ENCODE results near the gene SDK1. TPM values are rescaled to one million over a fixed set of nuclear protein-coding genes. Genes with fewer than 3 reads are reported as not detected.

SDK1 gene
- total and polyA plus RNA-seq, 7 donors, result 0.31 to 2.4 (median 1.3) TPM

- Histone ChIP-seq H3K9me3 (no peaks in the 10 kb centered on the region), H3K27ac (no peak overlapping the region), H3K4me3 (no peak overlapping the region), H3K4me1 (no peaks in the 10 kb centered on the region), H3K27me3 (ENCODE audit: insufficient read depth in 3 of 3, low read length in 2 of 3) (no peaks in the 10 kb centered on the region), H3K36me3 (ENCODE audit: insufficient read depth in 1 of 2, low read depth in 1 of 2) (no peaks in the 10 kb centered on the region)
- ATAC-seq (no peak), DNase-seq (no peak)
- no peak for TF ChIP-seq CTCF (IDR thresholded peaks at IDR 0.05)
- 78 to 80% (median 79%) methylated on average over 8 of the region's 8 CpGs for WGBS, 3 donors
- intact Hi-C loops (cut with DNase I), result loop anchor here in 1 of 2 donors (10.0 kb wide), 1 partner anchor 300 kb away; no protein-coding TSS in a partner anchor
Observed at GRCh38 chr7:4164556-4164955, 863.5 kb downstream of the SDK1 start.

GRCh38 chr7:4166340-4166739 is 865.3 kb downstream of the SDK1 start:
- intact Hi-C loops (cut with DNase I), result loop anchor here in 1 of 2 donors (10.0 kb wide), 1 partner anchor 298 kb away; no protein-coding TSS in a partner anchor
- Histone ChIP-seq H3K27me3 (ENCODE audit: insufficient read depth in 3 of 3, low read length in 2 of 3) (no peaks in the 10 kb centered on the region), H3K27ac (no peak overlapping the region), H3K36me3 (ENCODE audit: insufficient read depth in 1 of 2, low read depth in 1 of 2) (no peaks in the 10 kb centered on the region), H3K4me1 (no peaks in the 10 kb centered on the region), H3K9me3 (no peaks in the 10 kb centered on the region), H3K4me3 (no peak overlapping the region)
- no peak for TF ChIP-seq CTCF (IDR thresholded peaks at IDR 0.05)
- DNase-seq (peak in 1 of 2 donors; percentile 41), ATAC-seq (no peak)
- 80 to 87% (median 80%) methylated on average over 14 of the region's 14 CpGs for WGBS, 3 donors

- DNase-seq, result no peak
- no peaks in the 10 kb centered on the region for H3K27me3 ChIP-seq (ENCODE audit: insufficient read depth in 3 of 3, low read length in 2 of 3)
- H3K27ac ChIP-seq, result no peak overlapping the region
- ATAC-seq, result no peak
- no peaks in the 10 kb centered on the region for H3K9me3 ChIP-seq
- no peaks in the 10 kb centered on the region for H3K36me3 ChIP-seq (ENCODE audit: insufficient read depth in 1 of 2, low read depth in 1 of 2)
- H3K4me1 ChIP-seq, result no peaks in the 10 kb centered on the region
- no peak overlapping the region for H3K4me3 ChIP-seq
- intact Hi-C loops (cut with DNase I), result loop anchor here in 1 of 2 donors (10.0 kb wide), 1 partner anchor 298 kb away; no protein-coding TSS in a partner anchor
- 87 to 92% (median 91%) methylated on average over 8 of the region's 8 CpGs for WGBS, 3 donors
- no peak for TF ChIP-seq CTCF (IDR thresholded peaks at IDR 0.05)
Observed at GRCh38 chr7:4166807-4167206, 865.8 kb downstream of the SDK1 start.

- Histone ChIP-seq H3K9me3 (no peaks in the 10 kb centered on the region), H3K27me3 (ENCODE audit: insufficient read depth in 3 of 3, low read length in 2 of 3) (no peaks in the 10 kb centered on the region), H3K36me3 (ENCODE audit: insufficient read depth in 1 of 2, low read depth in 1 of 2) (no peaks in the 10 kb centered on the region), H3K4me1 (no peaks in the 10 kb centered on the region), H3K27ac (no peak overlapping the region), H3K4me3 (no peak overlapping the region)
- DNase-seq, result no peak
- ATAC-seq, result no peak
- intact Hi-C loops (cut with DNase I), result loop anchor here in 1 of 2 donors (10.0 kb wide), 1 partner anchor 297 kb away; no protein-coding TSS in a partner anchor
- 78 to 89% (median 81%) methylated on average over 10 of the region's 10 CpGs for WGBS, 3 donors
- no peak for TF ChIP-seq CTCF (IDR thresholded peaks at IDR 0.05)
Observed at GRCh38 chr7:4167385-4167910, 866.4 kb downstream of the SDK1 start.

- Histone ChIP-seq H3K4me1 (no peaks in the 10 kb centered on the region), H3K27me3 (ENCODE audit: insufficient read depth in 3 of 3, low read length in 2 of 3) (no peaks in the 10 kb centered on the region), H3K4me3 (no peak overlapping the region), H3K27ac (no peak overlapping the region), H3K36me3 (ENCODE audit: insufficient read depth in 1 of 2, low read depth in 1 of 2) (no peaks in the 10 kb centered on the region), H3K9me3 (no peaks in the 10 kb centered on the region)
- intact Hi-C loops (cut with DNase I), result loop anchor here in 1 of 2 donors (10.0 kb wide), 1 partner anchor 297 kb away; no protein-coding TSS in a partner anchor
- DNase-seq, result no peak
- no peak for TF ChIP-seq CTCF (IDR thresholded peaks at IDR 0.05)
- ATAC-seq, result no peak
- WGBS, 3 donors, result 88 to 96% (median 94%) methylated on average over 10 of the region's 10 CpGs
Observed at GRCh38 chr7:4168041-4168440, 867.0 kb downstream of the SDK1 start.

Data from psoas muscle (tissue), 8 donors.